IPS DF 4.7 (cell line): ENCODE data around the gene ROPN1.

Experiments
- DNase-seq: peaks from one replicate; pipeline ENCODE4 v3.0.0-alpha.2; 2013; ENCODE audit warnings: low spot score; ENCODE audit errors: extremely low read depth

The ROPN1 gene

DNA sequence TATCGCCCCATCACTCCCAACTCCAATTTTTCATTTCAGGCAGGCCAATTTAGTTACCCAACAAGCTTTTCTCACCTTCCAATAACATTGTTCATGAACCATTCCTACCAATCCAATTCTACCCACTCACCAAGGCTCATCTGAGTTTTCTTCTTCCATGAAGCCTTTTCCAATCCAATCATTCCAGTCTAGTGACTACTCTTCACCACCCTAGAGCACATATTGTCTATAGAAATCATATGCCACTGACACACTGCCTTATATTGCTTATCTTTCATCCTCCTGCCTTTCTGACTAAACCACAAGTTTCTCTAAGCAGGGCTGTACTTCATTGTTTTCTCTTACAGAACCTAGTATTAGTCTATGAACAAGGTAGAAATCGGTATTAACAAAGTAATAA is 42.3 kb downstream of the ROPN1 start:
- DNase-seq = no peak

GRCh38 chr3:123948449-123948848 is 43.5 kb downstream of the ROPN1 start:
- no peak for DNase-seq

GRCh38 chr3:123947482-123947881 is 44.4 kb downstream of the ROPN1 start:
- DNase-seq = no peak

DNA sequence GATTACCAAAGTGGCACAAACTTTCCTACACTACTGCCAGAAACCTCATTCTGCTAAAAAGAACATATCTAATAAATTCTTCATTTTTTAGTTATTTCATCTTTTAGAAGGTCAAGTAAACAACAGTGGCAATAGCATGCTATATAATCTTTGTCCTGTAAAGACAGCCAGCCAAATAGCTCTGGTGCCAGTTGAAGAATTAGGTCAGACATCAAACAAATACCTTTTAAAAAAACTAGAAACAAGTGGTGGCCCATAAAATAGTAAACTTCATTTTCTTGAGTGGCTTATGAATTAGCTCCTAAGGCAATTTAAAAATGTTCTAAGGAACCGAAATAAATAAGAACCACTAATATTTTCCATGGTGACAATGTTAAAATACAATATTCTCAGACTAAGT is 50.4 kb downstream of the ROPN1 start:
- DNase-seq = no peak

DNA sequence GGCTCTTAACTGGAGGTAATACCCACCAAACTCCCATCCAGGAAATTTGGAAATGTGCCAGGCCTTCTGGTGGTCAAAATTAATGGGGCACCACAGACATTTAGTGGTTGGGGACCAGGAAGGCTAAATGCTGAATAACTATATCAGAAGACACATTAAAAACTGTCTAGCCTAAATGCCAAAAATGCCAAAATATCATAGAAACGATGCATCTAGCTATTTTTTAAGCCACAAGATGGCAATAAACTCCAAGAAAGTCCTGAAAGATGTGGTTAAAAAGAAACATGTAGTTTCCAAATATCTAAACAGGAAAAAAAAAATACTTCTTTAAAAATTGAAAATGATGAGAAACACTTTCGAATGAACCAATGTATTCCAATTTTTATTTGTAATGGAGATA is 50.8 kb downstream of the ROPN1 start:
- DNase-seq = no peak

- no peak for DNase-seq
These were observed 52.2 kb downstream of the ROPN1 start for GRCh38 chr3:123939706-123940105.

- no peak for DNase-seq
These were observed 55.5 kb downstream of the ROPN1 start for GRCh38 chr3:123936400-123936799.

- DNase-seq = no peak
These were observed 56.1 kb downstream of the ROPN1 start for GRCh38 chr3:123935830-123936229.

GRCh38 chr3:123934250-123934649 is 57.7 kb downstream of the ROPN1 start:
- no peak for DNase-seq

DNA sequence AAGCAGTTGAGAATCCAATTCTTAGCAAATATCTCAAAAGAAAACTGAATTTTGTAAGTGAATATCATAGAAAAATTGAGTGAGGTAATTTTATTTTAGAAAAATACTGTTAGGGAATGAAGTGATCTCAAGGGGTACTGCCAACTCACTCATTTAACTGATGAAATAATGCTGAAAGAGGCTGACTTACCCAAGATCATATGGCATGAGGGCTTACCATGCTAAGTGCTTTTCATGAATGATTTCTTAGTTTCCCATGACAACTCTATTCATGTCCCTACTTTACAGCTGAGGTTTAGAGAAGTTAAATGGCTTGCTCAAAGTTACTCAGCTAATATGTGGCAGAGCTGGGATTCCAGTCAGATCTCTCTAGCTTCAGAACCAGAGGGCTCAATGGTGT is 61.5 kb downstream of the ROPN1 start:
- DNase-seq = no peak

DNA sequence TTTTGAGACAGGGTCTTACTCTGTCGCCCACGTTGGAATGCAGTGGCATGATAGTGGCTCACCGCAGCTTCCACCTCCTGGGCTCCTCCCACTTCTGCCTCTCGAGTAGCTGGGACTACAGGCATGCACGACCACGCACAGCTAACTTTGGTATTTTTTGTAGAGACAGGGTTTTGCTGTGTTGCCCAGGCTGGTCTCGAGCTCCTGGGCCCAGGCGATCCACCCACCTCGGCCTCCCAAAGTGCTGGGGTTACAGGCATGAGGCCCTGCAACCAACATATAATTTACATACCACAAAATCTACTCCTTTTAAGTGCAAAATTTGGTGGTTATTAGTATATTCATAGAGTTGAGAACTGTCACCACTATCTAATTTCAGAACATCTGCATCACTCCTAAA is 62.6 kb downstream of the ROPN1 start:
- no peak for DNase-seq

DNA sequence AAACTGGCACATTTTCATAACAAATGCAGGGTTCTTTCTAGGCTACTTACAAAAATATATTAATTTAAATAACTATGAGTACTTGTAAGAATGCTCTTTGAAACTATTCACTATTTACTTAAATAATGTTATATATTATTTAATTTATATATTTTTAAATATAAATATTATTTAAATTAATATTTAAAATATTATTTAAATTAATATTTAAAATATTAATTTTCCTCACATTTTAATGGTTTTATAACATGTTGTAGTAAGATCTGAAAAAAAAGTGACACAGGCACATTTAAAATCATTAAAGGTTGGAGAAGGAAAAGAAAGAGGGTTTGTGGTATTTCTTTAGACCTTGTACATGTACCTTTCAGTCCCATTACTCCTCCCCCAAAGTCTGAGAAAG is 65.5 kb downstream of the ROPN1 start:
- no peak for DNase-seq

DNA sequence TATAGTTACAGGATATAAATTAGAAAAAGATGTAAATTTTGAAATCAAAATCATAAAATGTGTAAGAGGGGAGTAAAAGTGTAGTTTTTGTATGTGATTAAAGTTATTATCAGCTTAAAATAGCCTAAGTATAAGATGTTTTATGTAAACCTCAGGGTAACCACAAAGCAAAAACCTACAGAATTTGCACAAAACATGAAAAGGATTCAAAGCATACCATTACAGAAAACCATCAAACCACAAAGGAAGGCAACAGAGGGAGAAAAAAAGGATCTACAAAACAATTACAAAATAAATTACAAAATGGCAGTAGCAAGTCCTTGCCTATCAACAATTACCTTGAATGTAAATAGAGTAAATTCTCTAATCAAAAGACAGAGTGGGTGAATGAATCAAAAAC is 71.1 kb downstream of the ROPN1 start:
- DNase-seq = no peak

GRCh38 chr3:123920383-123920782 is 71.5 kb downstream of the ROPN1 start:
- no peak for DNase-seq

DNA sequence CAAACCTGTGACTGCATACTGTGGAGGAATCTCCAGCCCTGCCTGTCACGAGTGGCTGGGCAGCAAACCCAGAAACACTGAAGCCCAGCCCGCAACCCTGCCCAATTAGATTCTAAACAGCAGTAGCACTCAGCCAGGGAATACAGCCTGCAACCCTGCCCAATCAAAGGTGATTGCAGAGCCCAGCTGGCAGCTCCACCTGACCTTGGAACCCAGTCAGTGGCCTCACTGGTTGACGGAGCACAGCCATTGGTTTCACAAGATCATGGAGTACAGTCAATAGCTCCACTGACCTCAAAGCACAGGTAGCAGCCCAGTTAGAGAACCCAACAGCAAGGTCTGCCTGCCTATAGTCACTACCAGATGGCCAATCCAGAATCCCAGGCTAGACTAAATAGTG is 72.6 kb downstream of the ROPN1 start:
- no peak for DNase-seq
